Central memory CD4-positive, alpha-beta T cell (primary cell): ENCODE data around the gene CHD2.
"Not testable (repeated sequence)": the region's sequence is repeated elsewhere in the genome, so short reads cannot be mapped to it uniquely, and the experiment has no call there.

Experiments
- DNase-seq: peaks from one replicate; pipeline ENCODE4 v3.0.0; 2022

Gene CHD2

GRCh38 chr15:93024293-93024692, 124.2 kb downstream of the CHD2 start:
- DNase-seq, result no peak

GRCh38 chr15:93024716-93025624, 124.8 kb downstream of the CHD2 start:
- DNase-seq, result no peak

- DNase-seq, result no peak
These were observed 125.5 kb downstream of the CHD2 start for GRCh38 chr15:93025625-93025982.

GRCh38 chr15:93026380-93026817, 126.3 kb downstream of the CHD2 start:
- DNase-seq, result no peak

GRCh38 chr15:93027413-93027812, 127.3 kb downstream of the CHD2 start:
- DNase-seq, result no peak

- DNase-seq, result no peak
These were observed 128.0 kb downstream of the CHD2 start for GRCh38 chr15:93028111-93028631.

- DNase-seq, result no peak
These were observed 128.6 kb downstream of the CHD2 start for GRCh38 chr15:93028632-93029213.

- no peak for DNase-seq
These were observed 129.2 kb downstream of the CHD2 start for GRCh38 chr15:93029214-93029835.

- no peak for DNase-seq
These were observed 129.8 kb downstream of the CHD2 start for GRCh38 chr15:93029836-93030429.

- DNase-seq, result peak; percentile 52
These were observed 130.4 kb downstream of the CHD2 start for GRCh38 chr15:93030430-93031102.

- peak; percentile 1 for DNase-seq
These were observed 131.0 kb downstream of the CHD2 start for GRCh38 chr15:93031103-93031464.

GRCh38 chr15:93031557-93032384, 131.6 kb downstream of the CHD2 start:
- not testable (repeated sequence) for DNase-seq

GRCh38 chr15:93032515-93033206, 132.5 kb downstream of the CHD2 start:
- not testable (repeated sequence) for DNase-seq

- no peak for DNase-seq
These were observed 133.4 kb downstream of the CHD2 start for GRCh38 chr15:93033434-93034045.

- DNase-seq, result no peak
These were observed 134.4 kb downstream of the CHD2 start for GRCh38 chr15:93034512-93034911.

- DNase-seq, result no peak
These were observed 135.2 kb downstream of the CHD2 start for GRCh38 chr15:93035092-93035915.

- peak; percentile 24 for DNase-seq
These were observed 136.1 kb downstream of the CHD2 start for GRCh38 chr15:93035953-93036810.

- no peak for DNase-seq
These were observed 137.1 kb downstream of the CHD2 start for GRCh38 chr15:93036951-93037819.
